NCI-H446 (cell line): ENCODE data around the gene PAX7.

Source experiments
- DNase-seq, 2 experiments: peaks; one replicate each; lab custom pipeline; 2025; lab: John Stamatoyannopoulos, UW

Gene PAX7

DNA sequence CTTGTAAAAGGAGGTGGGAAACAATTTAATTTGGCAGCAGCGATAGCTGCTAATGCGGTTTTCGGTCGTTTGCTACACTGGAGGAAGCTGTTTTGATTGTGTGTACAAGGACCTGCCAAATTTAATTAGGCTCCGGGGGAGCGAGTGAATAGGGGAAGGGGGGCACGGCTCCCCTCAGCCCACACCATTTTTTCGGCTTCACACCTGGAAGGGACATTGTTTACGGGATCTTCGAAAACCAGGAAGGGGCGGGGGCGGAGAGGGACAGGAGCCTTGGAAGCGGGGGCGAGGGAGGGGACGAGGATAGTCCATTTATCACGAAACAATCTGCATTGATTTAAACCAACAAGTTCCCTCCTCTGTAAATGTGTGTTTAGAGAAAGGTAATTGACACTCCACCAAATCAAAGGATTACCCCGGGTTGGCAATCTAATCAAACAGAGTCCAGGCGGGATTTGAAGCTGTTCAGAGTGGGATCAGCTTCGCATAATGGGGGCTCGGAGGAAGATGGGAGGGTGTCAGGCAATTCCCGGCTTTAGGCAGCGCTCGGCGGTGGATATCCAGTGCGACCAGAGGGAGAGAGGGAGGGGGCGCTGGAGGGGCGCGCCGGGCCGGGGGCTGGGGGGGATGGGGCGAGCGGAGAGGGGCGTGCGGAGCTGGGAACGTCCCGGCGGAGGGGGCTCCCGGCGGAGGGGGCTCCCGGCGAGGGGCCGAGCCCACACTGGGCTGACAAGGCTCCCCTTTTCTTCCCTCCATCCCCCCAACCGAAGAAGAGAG, 9.8 kb downstream of the PAX7 start:
- no peak for DNase-seq

DNA sequence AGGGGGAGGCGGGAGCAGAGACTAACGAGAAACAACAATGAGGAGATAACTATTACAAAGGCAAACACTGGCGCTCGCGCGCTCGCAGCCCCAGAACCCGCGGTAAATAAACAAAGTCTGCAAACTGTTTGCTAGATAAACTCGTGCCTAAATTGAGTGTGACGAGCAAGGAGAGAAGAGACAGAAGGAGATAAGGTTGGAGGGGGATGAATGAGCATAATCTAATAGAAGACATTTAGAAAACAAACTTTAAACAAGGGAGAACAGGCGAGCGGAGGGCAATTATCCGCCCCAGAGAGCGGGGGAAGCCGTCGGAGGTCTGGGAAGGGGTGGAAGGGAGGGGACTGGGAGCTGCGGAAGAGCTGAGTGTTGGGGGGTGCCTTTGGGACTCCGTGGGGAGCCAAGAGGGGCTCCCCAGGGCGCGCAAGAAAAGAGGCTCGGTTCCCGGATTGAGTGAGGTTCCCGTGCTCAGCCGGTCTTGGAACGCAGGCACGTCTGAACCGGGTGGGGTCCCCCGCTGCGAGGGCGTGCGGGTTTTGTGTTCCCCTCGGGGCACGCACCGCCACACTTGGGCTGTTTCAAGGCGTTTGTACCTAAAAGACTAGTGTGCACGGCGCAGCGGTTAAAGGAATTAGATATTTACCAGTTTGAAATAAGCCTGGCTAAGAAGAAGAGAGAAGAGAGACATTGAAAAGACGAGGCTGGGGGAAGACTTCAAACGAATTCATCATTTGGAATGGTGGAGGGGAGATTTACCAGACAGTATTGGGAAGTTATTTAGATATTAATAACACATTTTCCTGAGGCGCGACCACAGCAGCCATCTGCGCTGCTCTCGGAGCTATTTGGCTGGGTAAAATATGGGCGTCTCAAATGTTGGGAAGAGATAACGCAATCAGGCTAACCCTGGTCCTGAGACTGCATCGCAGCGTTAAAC, 10.6 kb downstream of the PAX7 start:
- DNase-seq, result no peak

DNA sequence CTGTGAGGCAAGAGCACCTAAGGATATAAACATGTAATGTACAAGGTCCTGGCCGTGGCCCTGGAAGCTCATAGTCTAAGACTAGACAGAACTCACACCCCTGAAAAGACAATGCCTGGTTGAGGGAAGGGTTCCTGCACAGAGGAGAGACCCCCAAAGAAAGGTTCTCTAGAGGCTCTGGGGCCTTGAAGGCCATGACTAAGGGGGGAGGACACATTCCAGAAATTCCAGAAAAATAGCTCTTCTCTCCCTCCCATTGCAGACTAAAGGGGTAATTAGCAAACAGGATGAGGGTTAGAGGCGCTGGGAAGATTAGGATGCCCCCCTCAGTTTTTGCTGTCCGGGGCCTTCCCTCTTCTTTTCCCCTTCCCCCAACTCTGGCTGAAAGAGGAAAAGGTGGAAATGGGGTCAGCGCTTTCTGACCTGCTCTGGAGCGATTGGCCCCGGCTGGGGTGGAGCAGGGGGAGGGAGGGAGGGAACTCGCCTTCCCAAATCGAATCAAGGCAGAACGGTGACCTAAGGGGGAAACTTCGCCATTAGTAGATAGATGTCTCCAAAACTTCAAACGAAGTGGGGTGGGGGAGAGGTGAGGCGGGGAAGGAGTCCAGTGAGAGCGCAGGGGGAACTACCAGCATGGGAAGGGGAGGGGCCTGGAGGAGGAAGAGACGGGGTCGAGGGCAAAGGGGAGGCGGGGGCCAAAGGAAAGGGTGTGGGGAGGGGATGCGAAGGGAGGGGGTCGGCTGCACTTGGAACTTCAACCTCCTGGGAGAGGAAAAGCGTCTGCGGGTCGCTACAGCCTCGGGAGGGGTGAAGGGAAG, 11.8 kb downstream of the PAX7 start:
- DNase-seq, result no peak

DNA sequence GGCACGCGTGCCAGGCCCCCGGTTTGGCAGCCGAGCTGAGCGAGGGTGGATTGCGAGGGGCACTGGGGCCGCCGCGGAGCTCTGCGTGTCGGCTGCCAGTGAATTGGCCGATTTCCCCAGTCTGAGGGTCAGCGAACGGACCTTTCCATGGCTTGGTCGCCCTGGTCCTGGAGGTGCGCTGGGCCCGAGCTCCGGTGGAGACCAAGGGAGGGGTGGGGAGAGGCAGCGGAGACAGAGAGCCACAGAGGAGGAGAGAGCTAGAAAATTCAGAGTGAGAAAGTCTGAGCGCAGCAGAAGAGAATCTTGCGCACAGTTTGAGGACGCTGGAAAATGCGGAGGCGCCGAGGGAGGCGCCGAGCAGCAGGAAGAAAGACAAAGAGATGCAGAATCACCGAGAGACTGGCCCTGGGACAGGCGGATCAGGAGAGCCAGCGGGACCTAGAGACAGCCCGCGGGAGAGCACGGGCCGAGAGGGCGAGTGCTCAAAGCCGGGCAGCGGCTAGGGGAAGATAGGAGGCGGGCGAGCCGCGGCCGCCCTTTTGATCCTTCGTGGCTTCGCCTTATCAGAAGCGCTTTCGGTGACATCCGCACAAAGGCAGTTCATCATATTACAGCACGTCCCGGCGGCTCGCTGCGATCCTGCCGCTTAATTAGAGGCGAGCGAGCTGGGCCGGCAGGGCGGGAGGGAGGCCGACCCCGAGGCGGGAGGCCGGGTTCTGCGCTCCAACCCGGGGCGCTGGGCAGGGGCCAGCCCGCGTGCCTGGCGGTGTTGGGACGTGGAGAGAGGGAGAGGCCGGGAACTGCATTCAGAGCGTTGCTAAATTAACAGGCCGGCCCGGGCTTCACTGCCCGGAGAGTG, 12.7 kb downstream of the PAX7 start:
- no peak for DNase-seq

DNA sequence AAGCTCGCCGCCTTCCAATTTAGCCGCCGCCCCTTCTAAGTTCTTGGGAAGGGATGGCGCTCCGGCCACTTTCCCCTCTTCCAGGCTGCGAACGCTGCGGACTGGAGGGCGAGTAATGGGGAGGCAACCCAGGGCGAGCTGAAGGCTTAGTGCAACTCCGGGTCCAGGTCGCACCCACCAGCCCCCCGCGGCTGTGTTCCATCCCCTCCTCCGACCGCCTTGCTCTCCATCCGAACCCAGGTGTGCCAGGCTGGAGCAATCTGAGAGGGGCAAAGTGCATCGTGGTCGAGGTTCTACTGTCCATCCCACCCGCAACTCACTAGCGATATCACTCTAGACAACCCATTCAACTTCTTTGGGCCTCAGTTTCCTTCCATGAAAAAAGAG, 13.4 kb downstream of the PAX7 start:
- DNase-seq, result no peak

DNA sequence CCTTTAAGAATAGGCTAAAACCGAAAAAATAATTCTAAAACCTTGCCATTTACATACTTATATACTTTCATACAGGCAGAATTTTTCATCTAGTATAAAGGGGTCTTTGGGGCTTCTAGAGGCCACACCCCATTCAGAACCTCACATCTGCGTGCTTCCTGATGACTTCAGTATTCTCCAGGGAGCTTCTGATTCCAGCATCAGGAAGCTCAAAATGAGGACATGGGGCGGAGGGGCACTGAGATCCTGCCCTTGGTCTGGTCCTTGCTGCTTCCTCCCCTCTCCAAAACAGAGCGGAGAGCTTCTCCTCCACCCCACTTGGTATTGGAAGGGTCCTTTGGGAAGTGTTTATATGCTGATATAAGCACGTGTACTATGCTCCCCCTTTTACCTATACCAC, 13.8 kb downstream of the PAX7 start:
- DNase-seq, result no peak

DNA sequence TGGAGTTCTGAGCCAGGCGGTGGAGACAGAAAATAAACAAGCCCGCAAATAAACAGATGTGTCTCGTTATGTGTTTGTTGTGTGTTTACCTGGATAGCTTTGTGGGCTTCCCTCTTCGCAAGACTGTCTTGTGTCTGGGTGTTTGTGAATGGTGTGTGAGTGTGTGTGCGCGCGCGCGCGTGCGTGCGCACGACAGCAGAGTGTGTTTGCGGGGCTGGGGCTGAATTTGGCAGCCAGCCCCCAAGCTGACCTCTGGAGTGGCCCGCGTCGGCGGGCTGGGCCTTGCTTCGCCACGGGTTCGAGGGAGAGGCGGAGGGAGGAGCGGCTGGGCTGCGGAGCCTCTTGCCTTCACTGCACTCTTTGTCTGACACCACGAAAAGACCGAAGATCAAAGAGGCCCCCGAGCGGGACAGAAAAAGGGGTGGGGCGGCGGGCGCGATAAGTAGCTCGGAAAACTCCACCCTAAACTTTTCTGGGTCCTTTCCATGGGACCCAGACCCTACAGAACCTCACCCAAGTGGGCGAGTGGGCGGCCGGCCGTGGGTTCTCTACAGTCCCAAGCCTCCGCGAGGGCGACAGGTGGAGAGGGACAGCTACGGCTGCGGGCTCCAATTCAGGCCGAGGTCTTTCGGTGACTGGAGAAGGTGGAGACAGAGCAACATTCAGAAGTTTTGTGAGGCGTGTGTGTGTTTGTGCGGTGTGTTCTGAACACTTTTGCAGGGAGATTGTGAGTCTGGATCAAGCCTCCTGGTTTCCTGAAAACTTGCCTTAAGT, 14.5 kb downstream of the PAX7 start:
- no peak for DNase-seq

DNA sequence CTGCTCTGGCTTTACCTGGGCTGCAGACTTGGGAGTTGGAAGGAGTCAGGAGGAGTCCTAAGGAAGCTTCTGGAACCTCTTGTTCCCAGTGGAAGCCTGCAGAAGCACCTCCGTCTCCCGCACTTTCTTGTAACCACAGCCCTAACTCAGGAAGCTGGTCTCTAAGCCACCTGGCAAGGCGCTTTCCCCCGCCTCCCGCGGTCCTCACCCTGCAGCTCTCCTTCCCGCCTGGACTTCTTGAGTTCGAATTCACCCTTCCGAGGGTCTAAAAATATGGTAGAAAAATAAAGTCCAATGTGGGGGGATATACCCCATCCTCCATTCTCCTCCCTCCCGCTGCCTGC, 15.1 kb downstream of the PAX7 start:
- no peak for DNase-seq

DNA sequence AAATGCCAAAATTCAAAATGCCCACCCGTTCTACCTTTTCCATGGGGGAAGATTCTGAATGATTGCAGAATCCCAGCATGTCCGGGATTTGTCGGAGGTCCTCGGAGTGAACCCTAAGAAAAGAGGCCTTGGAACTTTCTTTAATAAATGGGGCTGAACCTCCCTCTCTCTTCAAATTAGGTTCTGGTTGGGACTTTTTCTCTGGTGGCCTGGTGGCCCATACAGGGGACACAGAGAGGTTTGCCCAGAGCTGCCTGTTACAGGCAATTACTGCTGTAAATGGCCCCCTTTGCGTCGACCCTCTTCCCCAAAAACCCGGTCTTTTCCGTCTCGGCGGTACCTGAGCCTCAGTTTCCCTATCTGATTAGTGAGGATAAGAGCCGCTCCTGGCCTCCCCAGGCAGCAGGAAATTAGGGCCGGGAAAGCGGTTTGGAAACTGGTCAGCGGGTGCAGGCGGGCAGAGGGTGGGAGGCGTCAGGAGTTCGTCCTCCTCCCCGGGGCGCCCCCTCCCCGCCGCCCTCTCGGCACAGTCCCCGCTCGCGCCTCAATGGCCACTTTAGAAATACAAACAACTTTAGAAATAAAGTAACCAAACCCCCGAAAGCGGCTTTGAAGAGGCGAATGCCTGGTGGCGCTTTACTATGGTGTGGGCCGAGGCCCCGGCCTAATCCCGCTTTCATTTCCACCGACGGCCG, 15.6 kb downstream of the PAX7 start:
- DNase-seq, result no peak

DNA sequence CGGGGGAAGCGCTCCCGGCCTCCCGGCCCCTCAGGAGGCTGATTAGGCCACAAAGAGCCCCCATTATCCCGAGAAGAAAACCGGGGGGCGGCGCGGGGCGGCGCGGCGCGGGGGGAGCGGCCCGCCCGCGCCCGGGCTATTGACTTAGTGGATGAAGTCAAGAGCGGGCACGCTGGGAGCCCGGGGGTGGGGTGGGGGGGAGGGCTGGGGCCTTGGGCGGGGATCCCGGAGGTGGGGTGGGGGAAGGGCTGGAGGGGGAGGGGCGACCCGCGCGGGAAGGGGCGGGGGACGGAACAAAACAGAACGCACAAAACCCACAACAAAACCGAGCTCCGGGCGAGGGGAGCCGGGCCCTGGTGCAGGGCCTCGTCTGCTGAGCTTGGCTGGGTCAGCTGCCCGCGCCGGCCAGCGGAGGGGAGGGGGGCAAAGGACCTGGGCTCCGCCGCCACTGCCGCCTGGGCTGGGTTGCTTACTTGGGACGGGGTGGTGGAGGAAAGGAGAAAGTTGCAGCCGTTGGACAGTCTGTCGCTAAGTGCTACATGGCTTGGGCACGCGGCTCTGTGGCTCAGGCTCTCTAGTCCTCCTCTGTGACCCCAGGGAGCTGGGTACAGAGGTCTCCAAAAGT, 16.3 kb downstream of the PAX7 start:
- DNase-seq, result no peak

DNA sequence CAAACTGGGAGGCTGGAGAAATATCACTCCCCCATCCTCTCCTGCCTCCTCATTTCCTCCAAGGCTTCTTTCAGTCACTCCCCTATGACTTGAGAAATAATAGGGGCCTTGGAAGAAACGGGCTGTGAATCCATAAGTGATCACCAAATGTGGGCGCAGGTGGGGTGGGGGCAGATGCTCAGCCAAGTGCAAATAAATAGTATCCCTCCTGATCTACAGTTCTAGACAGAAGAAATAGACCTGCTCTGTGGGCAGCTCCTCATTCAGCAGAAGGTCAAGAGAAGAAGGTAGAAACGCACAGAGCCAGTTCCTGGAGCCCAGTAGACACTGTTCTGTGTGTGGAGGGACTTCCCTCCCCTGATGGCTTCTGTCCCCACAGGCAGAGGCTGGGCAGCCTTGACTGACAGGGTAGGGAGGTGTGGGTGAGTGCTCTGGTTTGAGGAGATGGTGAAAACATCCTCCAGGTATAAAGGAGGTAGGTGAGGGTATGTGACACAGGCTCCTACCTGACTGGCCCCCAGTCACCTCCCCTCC, 17.1 kb downstream of the PAX7 start:
- no peak for DNase-seq

DNA sequence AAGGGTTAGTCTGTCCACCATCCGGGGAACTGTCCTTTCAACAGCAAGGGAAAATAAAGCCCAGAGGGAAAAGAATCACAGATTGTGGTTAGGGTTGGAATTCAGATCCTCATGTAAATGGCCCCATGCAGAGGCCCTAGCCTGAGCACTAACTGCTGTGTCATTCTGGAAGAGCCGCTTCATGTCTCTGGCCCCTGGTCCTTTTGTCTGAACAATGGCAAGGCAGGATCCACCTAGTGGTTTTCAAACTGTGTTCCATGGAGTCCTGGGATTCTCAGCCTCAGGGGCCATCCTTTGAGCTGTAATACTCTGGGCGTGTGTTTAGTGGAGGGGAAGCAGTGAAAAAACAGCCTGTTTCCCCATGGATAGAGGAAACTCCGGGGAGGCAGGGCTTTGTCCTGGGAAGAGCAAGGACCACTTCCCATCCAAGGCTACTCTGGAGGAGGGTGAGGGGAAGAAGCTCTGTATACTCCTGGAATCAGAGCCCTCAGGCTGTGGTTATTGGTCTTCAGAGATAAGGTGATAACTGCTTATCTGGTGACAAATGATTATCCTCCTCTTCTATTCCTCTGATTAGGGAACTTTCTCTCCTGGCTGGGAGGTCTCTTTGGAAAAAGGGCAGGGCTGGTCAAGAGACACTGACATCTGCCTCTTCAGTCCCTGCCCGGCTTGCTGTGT, 19.2 kb downstream of the PAX7 start:
- no peak for DNase-seq

DNA sequence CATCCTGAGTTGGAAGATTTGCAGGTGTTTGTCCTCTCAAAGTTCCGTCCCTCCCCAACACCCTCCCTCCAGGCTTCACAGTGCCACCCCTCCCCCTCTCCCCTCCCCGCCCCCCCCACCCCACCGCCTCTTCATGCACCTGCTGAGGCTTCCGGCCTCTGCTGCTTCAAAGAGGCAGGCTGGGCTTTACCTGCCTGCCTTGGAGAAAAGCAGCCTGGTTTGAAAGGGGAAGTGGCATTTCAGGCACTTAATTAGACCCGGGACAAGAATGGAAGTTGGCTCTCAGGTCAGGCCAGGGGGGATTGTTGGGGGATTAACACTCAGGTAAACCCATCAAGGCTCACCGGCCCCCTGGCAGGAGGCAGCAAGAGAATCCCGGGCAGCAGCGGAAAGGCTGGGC, 21.1 kb downstream of the PAX7 start:
- DNase-seq, result no peak

DNA sequence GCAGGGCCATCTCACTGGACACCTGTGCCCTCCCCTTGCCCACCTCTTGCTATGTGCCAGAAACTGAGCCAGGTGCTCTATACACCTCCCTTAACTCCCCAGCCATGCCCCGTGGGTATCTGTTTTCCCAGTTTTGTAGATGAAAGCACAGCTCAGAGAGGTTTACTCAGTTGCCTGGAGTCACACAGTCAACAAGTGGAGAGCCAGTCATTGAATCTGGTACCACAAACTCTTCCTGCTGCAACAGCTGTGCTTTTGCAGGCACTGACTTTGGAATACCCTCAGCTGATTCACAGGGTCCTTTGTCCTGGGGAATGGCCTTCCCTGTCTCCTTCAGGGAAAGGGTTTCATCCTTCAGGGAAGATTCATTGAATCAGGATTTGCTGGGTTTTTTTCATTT, 22.1 kb downstream of the PAX7 start:
- DNase-seq, result no peak

DNA sequence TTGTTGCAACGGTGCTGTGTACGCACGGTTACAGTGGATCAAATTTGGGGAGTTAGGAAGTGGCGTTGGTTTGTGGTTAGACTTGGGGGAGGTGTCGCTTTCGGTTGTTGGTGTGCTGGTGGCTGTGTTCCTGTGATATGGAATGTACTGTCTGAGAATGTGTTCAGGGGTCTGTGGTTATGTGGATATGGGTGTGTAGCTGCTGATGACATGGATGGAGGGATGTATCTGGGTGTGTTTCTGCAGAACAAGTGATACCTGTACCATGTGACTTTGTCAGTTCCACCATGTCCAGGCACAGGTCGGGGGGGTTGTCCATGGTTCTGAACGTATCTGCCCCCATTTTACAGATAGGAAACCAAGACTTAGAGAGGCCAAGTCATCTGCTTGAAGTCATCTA, 22.7 kb downstream of the PAX7 start:
- DNase-seq, result no peak

DNA sequence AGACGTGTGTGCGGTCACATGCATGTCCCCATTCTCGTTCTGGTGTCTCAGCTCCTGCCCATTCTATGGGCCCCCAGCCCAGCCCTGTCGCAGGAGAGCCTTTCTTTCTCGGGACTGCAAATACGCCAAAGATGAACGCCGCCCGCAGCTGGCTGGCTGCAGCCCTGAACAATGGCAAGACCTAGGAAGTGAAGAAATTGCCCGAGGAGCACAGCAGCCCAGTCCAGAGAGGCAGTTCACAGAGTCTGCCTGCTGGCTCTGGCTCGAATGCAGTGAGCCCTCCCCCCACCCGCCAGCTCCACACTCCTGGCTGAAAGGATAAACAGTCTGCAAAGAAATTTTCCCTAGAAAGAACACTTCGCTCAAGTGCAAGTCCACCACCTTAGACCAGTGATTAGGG, 23.3 kb downstream of the PAX7 start:
- DNase-seq, result no peak

DNA sequence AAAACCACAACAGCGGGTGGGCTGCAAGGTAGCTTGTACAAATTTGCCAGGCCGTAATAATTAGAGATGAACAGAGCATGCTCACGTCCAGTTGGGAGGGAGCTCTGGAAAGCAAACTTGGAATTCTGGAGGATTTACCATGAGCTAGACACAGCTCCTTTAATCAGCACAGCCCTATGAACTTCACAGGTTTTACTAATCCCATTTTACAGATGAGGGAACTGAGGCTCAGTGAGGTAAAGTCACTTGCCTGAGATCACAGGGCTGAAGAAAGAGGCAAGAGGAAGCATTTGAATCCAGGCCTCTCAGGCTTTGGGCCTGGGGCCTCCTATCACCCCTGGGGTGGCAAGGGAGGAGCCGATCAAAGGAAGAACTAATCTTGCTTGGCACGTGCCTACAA, 24.0 kb downstream of the PAX7 start:
- no peak for DNase-seq

DNA sequence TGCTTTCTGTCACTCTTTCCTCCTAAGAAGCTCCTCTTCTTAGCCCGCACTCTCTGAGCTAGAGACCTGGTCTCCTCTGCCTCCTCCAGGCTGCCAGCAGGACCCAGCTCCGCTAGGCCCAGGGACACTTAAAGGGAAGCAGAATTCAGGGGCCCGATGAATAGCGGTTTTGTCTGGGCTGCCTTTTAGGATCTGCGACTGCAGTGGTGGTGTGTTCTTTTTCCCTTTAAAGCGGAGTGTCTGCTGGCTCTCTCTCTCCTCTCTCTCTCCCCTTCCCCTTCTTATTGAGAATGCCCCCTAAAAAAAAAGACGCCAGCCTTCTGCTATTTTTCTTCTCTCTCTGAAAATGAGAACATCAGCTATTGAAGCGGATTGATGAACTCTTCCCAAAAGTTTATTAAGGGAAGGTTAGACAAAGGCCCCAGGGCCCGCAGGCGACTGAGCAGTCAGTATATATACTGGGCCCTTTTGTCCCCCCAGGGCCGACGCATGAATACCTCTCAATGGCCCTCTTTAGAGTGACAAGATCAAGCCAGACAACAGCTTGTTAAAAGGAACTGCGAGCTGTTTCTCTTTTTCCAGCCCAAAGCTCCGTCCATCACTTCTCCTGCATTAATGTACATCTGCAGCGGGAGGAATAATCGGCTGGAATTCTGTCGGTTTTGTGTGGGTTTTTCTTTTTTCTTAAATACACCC, 27.0 kb downstream of the PAX7 start:
- no peak for DNase-seq
